Activated CD8-positive, alpha-beta memory T cell treated with anti-CD3 and anti-CD28 coated beads, Interleukin-2, amount 50 U/mL, for 1 hour (primary cell): ENCODE measurements around the gene ZBTB2.
"Not testable (repeated sequence)": the region's sequence is repeated elsewhere in the genome, so short reads cannot be mapped to it uniquely, and the experiment has no call there.

ENCODE experiments used
- DNase-seq: peaks from one replicate; pipeline ENCODE4 v3.0.0-alpha.2; 2020; ENCODE audit errors: extremely low read depth

Gene ZBTB2

DNA sequence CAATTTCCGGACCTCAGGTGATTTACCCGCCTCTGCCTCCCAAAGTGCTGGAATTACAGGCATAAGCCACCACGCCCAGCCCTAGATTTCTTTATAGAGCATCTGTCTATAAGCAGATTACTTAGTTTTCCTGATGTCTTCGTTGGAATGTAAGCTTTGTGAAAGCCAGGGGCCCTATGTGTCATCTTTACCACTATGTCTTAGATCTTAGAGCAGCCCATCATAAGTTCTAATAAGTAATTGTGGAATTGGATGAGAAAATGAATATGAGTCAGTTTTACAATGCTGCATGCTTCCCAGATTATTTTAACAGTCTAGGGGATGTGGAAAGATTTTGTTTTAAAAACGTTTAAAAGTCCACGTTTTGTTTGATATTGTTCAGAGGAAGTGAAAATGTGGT lies 9.1 kb upstream of the ZBTB2 start:
- DNase-seq, result no peak

DNA sequence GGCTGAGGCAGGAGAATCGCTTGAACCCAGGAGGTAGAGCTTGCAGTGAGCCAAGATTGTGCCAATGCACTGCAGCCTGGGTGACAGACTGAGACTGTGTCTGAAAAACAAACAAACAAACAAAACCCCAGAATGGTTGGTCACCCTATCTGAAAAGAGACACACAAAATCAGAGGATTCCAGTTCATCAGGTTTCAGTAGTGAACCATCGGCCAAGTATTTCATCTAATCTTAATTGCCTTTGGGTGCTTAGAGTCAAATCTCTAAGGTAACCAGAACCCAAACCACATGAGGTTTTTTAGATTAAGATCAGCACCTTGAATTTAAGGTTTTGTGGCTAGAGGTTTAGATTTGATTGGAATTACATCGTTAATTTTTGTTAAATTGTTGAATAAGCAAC lies 8.3 kb upstream of the ZBTB2 start:
- DNase-seq, result no peak

DNA sequence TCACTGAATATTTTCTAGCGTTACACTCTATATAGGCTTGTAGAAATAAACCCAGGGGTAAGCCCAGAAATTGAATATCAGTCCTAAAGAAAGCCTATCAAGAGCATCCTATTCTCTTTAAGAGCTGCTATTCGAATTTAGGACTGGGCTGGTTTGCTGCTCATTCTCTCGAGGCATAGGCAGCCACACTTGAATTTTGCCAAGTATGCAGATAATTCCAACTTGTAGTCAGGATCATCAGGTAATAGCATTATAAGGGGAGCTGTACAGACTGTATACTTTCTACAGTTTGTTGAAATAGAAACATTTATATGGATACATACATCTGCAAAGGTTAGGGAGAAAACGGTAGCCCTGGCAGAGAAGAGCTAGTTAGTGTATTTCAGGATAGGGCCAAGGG lies 2.1 kb upstream of the ZBTB2 start:
- no peak for DNase-seq

DNA sequence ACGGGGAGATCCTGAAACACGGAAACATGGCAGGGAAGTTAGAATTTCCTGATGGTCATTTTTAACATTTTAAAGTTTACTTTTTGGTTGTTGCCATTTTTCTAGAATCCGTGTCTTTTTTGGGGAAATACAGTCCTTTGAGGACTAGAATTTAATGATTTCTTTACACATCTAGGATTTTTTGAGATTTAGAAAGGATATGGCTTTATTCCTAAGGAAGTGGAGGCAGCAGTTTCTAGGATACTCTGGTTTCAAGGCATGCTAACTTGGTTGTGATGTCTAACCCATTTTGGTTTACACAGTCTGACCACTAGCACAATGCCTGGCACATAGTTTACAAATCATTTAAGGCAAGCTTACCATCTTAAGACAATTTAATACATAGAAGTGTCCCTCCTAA lies 1.1 kb upstream of the ZBTB2 start:
- no peak for DNase-seq

DNA sequence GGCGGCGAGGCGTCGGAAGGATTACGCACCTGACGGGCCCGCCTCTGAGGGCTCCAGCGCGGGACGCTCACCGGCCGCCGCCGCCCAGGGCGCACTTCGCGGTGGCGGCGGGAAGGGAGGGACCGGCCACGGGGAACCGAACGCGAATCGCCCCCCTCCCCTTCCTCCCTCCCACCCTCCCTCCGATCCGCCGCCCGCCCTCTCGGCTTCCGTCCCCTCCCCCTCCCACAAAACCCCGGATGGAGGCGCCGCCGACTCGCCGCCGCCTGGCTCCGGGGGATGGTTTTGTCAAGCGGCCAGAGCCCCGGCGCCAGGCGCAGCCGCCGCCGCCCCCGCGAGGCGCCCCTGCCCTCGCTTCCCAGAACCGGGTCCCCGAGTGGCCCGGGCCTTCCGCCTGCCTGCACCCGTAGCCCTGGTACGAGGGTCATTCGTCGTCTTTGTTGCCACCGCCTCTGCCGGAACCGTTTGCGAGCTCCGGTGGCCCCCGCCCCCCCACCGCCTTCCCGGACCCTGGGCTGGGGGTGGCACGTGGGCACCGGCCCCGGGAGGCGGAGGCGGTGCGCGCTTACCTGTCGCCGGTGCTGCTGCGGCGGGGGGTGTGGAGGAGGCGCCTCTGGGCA lies 398 bp downstream of the ZBTB2 start:
- peak; percentile 52 for DNase-seq

DNA sequence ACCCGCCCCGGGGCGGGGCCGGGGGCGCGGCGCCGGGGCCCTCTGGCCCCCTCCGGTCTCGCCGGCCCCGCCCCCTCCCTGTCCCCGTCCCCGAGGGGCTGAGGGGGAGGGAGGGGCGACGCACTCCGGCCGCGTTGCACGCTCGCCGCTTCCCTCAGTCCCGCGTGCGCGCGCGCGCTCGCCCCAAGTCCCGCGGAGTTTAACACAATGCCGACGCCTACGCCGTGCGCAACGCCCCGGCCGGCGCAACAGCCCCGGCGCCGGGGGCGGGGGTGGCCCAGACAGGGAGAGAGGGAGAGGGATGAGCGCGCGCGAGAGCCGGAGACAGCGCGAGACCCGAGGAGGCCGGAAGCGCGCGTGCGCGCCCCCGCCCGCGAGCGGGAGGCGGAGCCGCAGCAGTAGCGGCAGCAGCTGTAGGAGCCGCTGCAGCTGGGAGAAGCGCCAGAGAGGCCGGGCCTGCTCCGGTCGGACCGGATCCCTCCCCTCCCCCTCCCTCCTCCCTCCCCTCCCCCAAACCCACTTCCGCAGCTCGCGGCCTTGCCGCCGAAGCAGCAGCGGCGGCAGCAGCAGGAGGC lies 996 bp downstream of the ZBTB2 start:
- DNase-seq, result peak; percentile 83

DNA sequence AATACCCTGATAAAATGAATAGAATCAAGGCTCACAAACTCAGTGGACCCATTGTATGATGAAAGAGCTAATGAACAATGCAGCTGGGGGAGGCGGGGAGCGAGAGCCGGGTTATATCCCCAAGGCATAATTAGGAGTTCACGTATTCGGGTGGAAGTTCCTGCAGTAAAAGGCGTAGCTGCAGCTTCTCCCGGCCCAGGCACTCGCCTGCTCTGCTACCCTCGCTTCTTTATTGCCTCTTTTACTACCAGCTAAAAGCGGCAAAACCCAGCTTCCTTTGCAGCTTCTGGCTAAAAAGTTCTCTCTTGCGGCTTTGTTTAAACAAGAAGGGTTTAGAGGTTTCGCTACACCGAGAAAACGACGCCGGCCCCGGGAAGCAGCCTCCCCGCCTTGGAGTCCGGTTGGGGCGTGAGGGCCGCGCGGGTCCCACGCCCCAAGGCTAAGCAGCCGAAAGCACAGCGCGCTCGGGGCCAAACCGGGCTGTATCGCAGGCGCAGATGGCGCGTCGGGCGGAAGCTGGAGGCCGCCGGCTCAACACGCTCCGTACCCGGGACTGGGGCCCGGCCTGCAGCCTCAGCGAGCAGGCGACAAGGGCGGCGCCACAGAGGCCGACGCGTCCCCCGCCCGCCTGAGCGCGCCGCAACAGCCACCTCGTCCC lies 1.6 kb downstream of the ZBTB2 start:
- DNase-seq, result no peak

DNA sequence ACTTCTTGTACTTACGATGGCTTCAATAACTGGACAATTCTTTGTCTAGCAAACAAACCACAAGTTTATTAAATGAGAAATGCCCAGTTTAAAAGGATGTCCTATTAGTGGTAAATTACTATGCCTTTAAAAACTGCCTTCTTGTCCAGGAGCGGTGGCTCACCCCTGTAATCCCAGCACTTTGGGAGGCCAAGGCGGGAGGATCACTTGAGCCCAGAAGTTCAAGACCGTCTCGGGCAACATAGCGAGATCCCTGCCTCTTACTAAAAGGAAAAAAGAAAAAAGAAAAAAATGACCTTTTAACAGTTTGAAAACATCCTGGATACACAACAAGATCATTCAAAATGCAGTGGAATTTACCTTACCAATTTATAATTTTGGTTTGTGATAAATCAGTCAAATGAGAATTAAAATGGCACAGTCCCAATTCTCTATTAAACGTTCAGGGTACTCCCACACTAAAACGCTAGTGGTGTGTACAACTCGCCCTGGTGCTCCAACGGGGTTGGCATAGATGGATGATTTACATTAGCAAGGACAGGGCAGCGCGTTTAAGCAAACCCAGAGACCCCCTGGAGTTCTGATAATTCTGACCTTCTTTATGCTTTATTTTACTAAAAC lies 2.3 kb downstream of the ZBTB2 start:
- DNase-seq, result no peak

DNA sequence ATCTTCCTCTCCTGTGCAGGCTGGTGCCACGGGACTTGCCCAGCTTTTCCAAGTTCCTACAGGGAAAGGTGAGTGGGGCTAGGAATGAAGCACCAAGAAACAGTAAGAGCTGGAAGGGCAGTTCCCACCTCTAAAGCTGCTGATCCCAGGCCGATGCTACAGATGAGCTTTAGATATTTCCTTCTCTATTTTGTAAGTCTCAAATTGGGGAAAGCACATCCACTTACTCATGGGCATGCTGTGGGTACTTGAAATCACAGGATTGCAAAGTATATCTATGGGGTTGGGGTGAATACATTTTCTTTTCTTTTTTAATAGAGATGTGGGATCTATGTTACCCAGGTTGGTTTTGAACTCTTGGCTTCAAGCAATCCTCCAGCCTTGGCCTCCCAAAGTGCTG lies 3.1 kb downstream of the ZBTB2 start:
- DNase-seq, result no peak

DNA sequence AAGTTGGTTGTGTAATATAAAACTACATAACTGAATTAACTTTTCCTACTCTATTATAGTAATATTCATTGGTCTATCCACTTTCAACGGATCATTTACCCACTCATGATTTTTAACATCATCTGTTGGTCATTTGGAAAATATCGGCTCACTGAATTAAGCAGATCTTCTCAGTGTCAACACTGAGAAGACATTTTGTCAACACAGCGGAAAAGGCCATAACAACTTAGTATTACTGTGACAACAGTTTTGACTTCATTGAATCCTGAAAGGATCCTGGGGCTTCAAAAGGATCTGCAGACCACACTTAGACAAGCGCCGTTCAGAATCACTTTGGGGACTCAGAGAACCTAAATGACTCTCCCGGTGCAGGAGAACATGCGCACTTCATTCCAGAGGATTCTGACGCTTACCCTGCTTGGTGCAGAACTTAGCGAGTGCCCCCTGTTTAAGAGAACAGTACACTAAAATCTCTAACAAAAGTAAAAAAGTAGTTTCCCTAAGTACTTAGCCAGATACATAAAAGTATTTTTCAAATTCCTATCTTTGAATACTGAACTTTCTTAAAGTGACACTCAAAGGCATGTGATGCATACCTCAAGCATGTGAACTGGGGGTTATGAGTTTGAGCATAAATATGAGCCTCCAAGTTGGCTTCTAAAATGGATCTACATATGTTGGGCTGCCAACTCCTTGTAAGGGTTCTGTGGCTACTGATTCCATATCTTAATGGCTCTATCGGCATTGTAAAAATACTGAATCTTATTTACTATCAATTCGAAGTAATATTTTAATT lies 4.0 kb downstream of the ZBTB2 start:
- DNase-seq, result no peak

DNA sequence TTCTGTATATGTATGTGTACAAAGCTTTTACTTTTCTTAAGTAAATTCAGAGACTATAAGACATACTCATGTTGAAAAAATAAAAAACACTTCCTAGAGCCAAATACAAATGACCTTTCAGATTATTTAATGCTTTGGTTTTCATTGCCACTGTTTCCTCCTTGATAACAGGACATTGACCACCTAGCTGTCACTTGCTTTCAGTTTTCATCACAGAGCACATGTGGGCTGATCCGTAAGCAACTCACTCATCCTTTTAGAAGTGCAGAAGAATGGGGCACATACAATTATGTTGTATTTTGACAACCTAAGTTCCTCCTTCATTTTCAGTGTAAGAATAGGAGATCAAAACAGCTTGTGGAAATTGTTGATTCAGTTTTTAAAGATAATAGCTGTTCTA lies 6.2 kb downstream of the ZBTB2 start:
- DNase-seq, result no peak

DNA sequence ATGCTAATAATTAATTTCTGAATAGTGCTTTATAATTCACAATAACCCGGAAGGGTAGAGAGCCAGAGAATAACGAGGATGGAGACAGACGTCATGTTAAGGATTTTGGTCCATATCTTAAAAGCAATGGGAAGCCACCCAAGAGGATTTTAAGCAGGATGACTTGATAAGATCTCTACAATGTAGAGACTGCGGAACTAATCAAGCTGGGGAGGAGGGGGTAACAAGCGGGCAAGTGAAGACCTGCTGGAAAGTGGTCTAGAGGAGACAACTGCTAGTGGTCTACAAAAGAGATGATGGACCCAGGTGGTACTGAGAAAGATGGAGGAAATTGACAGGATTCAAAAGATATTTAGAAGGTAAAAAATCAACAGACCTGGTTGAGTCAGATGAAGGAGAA lies 7.2 kb downstream of the ZBTB2 start:
- no peak for DNase-seq

DNA sequence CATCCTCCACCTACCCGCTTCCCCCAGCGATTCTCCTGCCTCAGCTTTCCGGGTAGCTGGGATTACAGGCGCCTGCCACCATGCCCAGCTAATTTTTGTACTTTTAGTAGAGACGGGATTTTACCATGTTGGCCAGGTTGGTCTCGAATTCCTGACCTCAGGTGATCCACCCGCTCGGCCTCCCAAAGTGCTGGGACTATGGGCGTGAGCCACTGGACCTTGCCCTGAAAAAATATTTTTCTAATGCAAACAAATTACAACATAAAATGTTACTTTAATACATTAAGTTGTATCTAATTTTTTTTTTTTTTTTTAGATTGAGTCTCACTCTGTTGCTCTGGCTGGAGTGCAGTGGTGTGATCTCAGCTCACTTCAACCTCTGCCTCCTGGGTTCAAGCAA lies 8.7 kb downstream of the ZBTB2 start:
- DNase-seq, result not testable (repeated sequence)

DNA sequence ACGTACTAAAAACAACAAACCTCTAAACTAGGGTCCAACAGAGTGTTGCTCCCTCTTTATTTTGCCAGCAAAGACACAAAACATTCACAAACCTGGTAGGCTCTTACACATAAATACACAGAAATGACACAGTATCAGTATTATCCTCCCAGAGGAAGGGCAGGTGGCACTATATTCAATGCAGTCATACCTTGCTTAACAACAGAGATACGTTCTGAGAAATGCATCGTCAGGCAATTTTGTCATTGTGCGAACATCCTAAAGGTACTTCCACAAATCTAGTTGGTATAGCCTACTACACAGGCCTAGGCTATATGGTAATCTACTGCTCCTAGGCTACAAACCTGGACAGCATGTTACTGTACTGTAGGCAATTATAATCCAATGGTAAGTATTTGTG lies 9.6 kb downstream of the ZBTB2 start:
- no peak for DNase-seq

DNA sequence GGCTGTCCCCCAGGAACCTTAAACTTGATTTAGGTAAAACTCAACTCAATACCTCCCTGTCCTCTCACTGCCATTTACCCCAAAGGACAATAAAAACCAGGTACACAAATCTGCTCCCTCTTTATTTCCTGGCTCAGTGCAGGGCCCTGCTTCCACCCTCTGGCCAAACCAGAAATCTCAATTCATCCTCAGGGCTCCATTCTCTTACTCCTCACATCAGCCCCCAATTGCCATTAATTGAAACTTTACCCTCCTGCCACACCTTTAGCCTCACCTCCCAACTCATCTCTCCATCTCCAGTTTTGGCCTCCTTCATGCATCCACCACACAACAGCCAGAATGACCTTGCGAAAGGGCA lies 10.5 kb downstream of the ZBTB2 start:
- DNase-seq, result no peak

DNA sequence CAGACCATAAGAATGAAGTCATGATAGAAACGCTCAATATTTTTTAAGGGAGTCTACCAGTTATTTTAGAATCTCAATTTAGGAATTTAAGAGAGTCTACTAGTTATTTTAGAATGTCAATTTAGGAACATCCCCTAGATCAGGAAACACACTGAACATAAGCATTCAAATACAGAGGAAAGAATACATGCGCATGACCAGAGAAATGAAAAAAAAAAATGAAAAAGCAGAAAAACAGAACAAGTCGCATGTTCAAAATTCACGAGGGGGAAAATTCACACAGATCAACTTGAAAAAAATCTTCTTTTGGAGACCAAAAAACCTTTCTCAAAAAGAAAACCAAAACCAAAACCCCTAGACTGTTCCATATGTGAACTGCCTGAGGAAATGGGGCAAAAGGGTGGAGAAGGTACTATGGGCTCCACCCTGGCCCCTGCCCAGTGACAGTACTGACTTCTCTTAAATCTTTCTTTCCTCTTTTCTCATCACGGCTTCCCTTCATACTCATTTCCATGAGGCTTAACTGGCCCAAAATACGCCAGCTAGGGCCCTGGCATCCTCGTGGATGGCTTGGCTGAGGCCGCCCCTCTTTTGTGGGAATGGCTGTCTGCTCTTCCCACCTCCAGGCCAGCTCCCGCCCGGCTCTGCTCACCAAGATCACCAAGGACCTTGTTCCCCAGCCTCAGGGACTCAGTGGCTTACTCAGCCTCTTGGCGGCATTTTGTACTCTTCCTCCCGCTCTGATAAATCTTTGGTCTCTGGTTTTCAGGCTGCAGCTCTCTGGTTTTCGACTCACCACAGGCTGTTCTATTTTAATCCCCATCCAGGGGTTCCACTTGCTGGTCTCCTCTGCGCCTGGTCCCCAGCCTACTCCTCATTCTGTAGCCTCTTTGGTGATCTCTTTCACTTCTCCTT lies 11.2 kb downstream of the ZBTB2 start:
- DNase-seq, result no peak

DNA sequence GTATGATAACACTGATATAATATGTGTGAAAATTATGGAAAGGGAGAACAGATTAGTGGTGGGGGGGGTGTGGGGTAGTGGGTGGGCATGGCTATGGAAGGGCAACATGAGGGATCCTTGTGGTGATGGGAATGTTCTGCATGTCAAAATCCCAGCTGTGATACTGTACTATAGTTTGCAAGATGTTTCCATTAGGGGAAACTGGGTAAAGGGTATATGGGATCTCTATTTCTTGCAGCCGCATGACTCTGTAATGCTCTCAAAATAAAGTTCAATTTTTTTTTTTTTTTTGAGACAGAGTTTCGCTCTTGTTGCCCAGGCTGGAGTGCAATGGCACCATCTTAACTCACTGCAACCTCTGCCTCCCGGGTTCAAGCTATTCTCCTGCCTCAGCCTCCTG lies 14.3 kb downstream of the ZBTB2 start:
- no peak for DNase-seq

DNA sequence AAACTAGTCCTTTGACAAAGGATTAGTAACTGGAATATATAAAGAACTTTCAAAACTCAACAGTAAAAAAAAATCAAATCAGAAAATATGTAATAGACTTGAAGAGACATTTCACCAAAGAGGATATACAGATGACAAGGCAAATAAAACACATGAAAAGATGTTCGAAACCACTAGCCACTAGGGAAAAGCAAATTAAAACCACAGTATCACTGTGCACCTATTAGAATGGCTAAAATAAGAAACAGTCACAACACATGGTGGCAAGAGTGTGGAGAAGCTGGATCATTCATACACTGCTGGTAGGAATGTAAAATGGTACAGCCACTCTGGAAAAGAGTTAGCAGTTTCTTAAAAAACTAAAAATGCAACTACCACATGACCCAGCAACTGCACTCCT lies 14.9 kb downstream of the ZBTB2 start:
- DNase-seq, result no peak

DNA sequence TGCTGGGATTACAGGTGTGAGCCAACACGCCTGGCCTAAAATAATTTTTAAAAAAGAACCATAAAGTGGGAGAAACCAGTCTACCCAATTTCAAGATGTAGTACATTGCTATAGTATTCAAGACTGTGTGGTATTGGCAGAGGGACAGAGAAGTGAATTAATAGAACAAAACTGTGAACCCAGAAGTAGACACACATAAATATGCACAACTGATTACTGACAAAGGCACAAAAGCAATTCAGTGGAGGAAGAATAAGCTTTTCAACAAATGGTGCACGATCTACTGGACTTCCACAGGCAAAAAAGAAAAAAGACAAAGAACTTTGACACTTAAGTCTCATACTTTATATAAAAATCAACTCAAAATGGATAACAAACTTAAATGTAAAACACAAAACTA lies 15.5 kb downstream of the ZBTB2 start:
- DNase-seq, result no peak

DNA sequence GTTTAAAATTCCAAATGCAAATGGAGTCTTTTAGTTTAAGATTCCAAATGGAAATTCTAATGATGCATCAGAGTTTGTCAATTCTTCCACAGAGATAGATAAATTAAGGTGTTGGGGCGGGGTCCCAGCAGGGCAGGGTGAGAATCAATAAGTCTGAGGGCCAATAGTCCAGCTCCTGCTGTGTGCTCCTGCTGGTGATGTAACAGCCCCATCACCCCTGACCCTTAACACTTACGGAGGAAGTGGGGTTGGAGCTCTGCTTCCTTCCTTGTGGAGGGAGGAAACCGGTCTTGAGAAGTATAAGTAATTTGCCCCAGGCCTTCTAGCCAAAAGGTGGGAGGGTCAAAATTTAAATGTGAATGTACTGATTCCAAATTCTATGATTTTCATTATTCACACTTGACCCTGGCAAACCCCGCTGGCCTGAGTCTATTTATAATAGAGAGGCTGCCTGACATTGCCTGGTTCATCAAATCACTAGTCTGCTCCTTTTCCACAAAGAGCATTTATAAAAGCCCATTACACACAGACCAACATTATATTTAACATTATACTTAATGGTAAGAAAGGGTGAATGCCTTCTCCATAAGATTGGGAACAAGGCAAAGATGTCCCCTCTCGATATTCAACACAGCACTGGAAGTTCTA lies 17.2 kb downstream of the ZBTB2 start:
- no peak for DNase-seq

DNA sequence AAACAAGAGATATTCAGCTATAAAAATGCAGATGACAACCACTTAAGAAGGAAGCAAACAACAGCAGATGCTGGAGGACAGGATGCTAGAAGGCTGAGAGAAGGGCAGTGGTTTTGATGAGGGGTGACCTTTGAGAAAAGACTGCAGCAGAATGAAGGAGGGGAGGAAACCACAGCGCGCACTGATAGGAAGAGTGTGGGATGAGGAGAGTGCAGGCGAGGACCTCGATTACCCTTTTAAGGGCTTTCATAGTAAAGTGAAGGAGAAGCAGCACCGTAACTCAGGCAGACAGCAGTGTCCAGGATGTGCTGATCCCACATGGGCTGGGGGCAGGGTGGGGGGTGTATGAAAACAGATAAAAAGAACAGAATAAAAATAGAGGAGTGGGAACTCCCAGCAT lies 19.2 kb downstream of the ZBTB2 start:
- DNase-seq, result no peak
